Tibial artery (tissue), 4 donors: ENCODE measurements around the gene TCAIM.
A peak's percentile ranks its signal among the peaks of the same experiment; 100 is the strongest.

Experiments
- DNase-seq, 2 donors: peaks; one replicate each; pipeline ENCODE4 v3.0.0-alpha.2; 2019
- H3K27ac ChIP-seq, 2 donors: fragments of 200-600 bp; sonication (generic) in 1 of 2; 1 replicate in 1 of 2; 2 replicates in 1 of 2; pipeline ENCODE4 v1.5.1; 2018 to 2019; ENCODE audit warnings: mild to moderate bottlenecking in 1 of 2
- H3K27me3 ChIP-seq, 2 donors: fragments of 200-600 bp; sonication (generic) in 1 of 2; one replicate each; pipeline versions ENCODE4 v1.5.1 to v1.6.0; 2016 to 2019
- H3K36me3 ChIP-seq, 3 donors: fragments of 200-600 bp; sonication (generic) in 2 of 3; one replicate each; pipeline ENCODE4 v1.5.1; 2016 to 2019; ENCODE audit warnings: mild to moderate bottlenecking in 2 of 3
- H3K4me1 ChIP-seq, 4 donors: fragments of 200-600 bp; sonication (generic) in 2 of 4; 1 replicate in 3 of 4; 2 replicates in 1 of 4; pipeline ENCODE4 v1.5.1; 2016 to 2019
- H3K4me3 ChIP-seq, 2 donors: fragments of 200-600 bp; sonication (generic) in 1 of 2; 1 replicate in 1 of 2; 2 replicates in 1 of 2; pipeline ENCODE4 v1.5.1; 2018 to 2019; ENCODE audit warnings: mild to moderate bottlenecking in 2 of 2
- H3K9me3 ChIP-seq, 3 donors: fragments of 200-600 bp; sonication (generic) in 1 of 3; one replicate each; pipeline ENCODE4 v1.5.1; 2016 to 2019
- CTCF ChIP-seq, 2 experiments: fragments of 200-600 bp in 1 of 2; fragments of 450-650 bp in 1 of 2; IDR thresholded peaks; one replicate each; pipeline ENCODE4 v1.5.1; 2017 to 2019; ENCODE audit warnings: antibody characterized with exemption in 2 of 2, mild to moderate bottlenecking in 1 of 2, moderate library complexity in 1 of 2
- intact Hi-C: fragments of 100-400 bp; cut with DNase I; formaldehyde crosslinking; loops from one replicate; pipeline ENCODE4 v1.15.0; 2023; ENCODE audit warnings: low total_unique reads

TCAIM gene

GRCh38 chr3:44430466-44430865, 91.9 kb downstream of the TCAIM start:
- no peaks in the 10 kb centered on the region for H3K36me3 ChIP-seq
- H3K4me3 ChIP-seq, result no peak overlapping the region
- intact Hi-C loops, result no loop called here
- H3K4me1 ChIP-seq, result no peaks in the 10 kb centered on the region
- no peaks in the 10 kb centered on the region for H3K9me3 ChIP-seq
- H3K27me3 ChIP-seq, result no peaks in the 10 kb centered on the region
- TF ChIP-seq CTCF (IDR thresholded peaks at IDR 0.05), result no peak
- DNase-seq, result no peak
- no peak overlapping the region for H3K27ac ChIP-seq

- intact Hi-C loops, result no loop called here
- Histone ChIP-seq H3K27me3 (no peaks in the 10 kb centered on the region), H3K4me1 (peaks cover 0 to 11% (median 8%) of the 10 kb centered on the region in 4 donors), H3K4me3 (no peak overlapping the region), H3K9me3 (no peaks in the 10 kb centered on the region), H3K27ac (no peak overlapping the region), H3K36me3 (no peaks in the 10 kb centered on the region)
- no peak for DNase-seq
- no peak for TF ChIP-seq CTCF (IDR thresholded peaks at IDR 0.05)
Observed at GRCh38 chr3:44434834-44435510, 96.4 kb downstream of the TCAIM start.

GRCh38 chr3:44436181-44436580, 97.6 kb downstream of the TCAIM start:
- DNase-seq, result peak in 1 of 2 donors; percentile 35
- intact Hi-C loops, result no loop called here
- no peaks in the 10 kb centered on the region for H3K27me3 ChIP-seq
- no peak for TF ChIP-seq CTCF (IDR thresholded peaks at IDR 0.05)
- no peak overlapping the region for H3K27ac ChIP-seq
- H3K36me3 ChIP-seq, result no peaks in the 10 kb centered on the region
- peaks cover 0 to 22% (median 11%) of the 10 kb centered on the region in 4 donors for H3K4me1 ChIP-seq
- H3K9me3 ChIP-seq, result no peaks in the 10 kb centered on the region
- no peak overlapping the region for H3K4me3 ChIP-seq

GRCh38 chr3:44437800-44438199, 99.2 kb downstream of the TCAIM start:
- intact Hi-C loops, result no loop called here
- H3K27me3 ChIP-seq, result no peaks in the 10 kb centered on the region
- no peak overlapping the region for H3K27ac ChIP-seq
- H3K9me3 ChIP-seq, result no peaks in the 10 kb centered on the region
- DNase-seq, result no peak
- no peak for TF ChIP-seq CTCF (IDR thresholded peaks at IDR 0.05)
- peaks cover 0 to 25% (median 11%) of the 10 kb centered on the region in 4 donors for H3K4me1 ChIP-seq
- H3K4me3 ChIP-seq, result no peak overlapping the region
- peaks cover 0 to 12% (median 7%) of the 10 kb centered on the region in 3 donors for H3K36me3 ChIP-seq

GRCh38 chr3:44439499-44440295, 101.1 kb downstream of the TCAIM start:
- TF ChIP-seq CTCF (IDR thresholded peaks at IDR 0.05), result no peak
- Histone ChIP-seq H3K9me3 (no peaks in the 10 kb centered on the region), H3K27ac (peak overlapping the region; percentile 88 to 91), H3K4me3 (peak overlapping the region; percentile 35 to 39), H3K27me3 (no peaks in the 10 kb centered on the region), H3K36me3 (peaks cover 0 to 29% (median 13%) of the 10 kb centered on the region in 3 donors), H3K4me1 (peaks cover 0 to 25% (median 11%) of the 10 kb centered on the region in 4 donors)
- intact Hi-C loops, result loop anchor here (10.0 kb wide), 1 partner anchor 105 kb away; the partner anchor contains the start of gene TCAIM
- DNase-seq, result peak; percentile 81 to 89
